ENCODE measurements around the gene OR14C36. TPM values are rescaled to one million over a fixed set of nuclear protein-coding genes. Genes with fewer than 3 reads are reported as not detected.

OR14C36 gene
- total RNA-seq, 4 donors from 2014 or later: not detected

- no peaks in the 10 kb centered on the region for H3K36me3 ChIP-seq
- no peak for TF ChIP-seq CTCF (IDR thresholded peaks at IDR 0.05)
- TF ChIP-seq POLR2A (IDR thresholded peaks at IDR 0.05): no peak
- WGBS, 2 donors: 57 to 69% methylated on average over 1 to 4 of the region's 4 CpGs
- H3K27me3 ChIP-seq: no peaks in the 10 kb centered on the region
- intact Hi-C loops (cut with DNase I): no loop called here
- no peak for DNase-seq
- no peak overlapping the region for H3K4me3 ChIP-seq
- no peaks in the 10 kb centered on the region for H3K4me1 ChIP-seq
- peaks cover 0 to 8% (median 0%) of the 10 kb centered on the region in 3 donors for H3K9me3 ChIP-seq
- H3K27ac ChIP-seq: no peak overlapping the region
These were observed 25.2 kb downstream of the OR14C36 start for GRCh38 chr1:248373761-248374160.

GRCh38 chr1:248375446-248375845 lies 26.9 kb downstream of the OR14C36 start, which contains the start of gene OR2T6:
Gene OR2T6, plus strand, starts transcription at chr1:248375746. Its CDS starts 11,863 bp downstream, at chr1:248387609.
- H3K27ac ChIP-seq: no peak within 1 kb of the TSS
- TF ChIP-seq CTCF (IDR thresholded peaks at IDR 0.05) (no peak), POLR2A (IDR thresholded peaks at IDR 0.05) (no peak)
- no peaks in the 10 kb centered on the region for H3K36me3 ChIP-seq
- intact Hi-C loops (cut with DNase I): no loop called here
- peaks cover 0 to 8% (median 0%) of the 10 kb centered on the region in 3 donors for H3K9me3 ChIP-seq
- H3K27me3 ChIP-seq: no peaks in the 10 kb centered on the region
- DNase-seq: no peak
- H3K4me1 ChIP-seq: no peaks in the 10 kb centered on the region
- no peak within 1 kb of the TSS for H3K4me3 ChIP-seq

GRCh38 chr1:248376916-248377315 lies 28.3 kb downstream of the OR14C36 start:
- Histone ChIP-seq H3K4me3 (no peak overlapping the region), H3K27me3 (no peaks in the 10 kb centered on the region), H3K27ac (no peak overlapping the region), H3K36me3 (no peaks in the 10 kb centered on the region), H3K9me3 (peaks cover 0 to 8% (median 0%) of the 10 kb centered on the region in 3 donors), H3K4me1 (no peaks in the 10 kb centered on the region)
- 34 to 53% methylated on average over 3 of the region's 3 CpGs for WGBS, 2 donors
- no peak for DNase-seq
- TF ChIP-seq CTCF (IDR thresholded peaks at IDR 0.05) (no peak), POLR2A (IDR thresholded peaks at IDR 0.05) (no peak)
- intact Hi-C loops (cut with DNase I): no loop called here

GRCh38 chr1:248380854-248381253 lies 32.3 kb downstream of the OR14C36 start:
- H3K27me3 ChIP-seq: no peaks in the 10 kb centered on the region
- no peaks in the 10 kb centered on the region for H3K9me3 ChIP-seq
- WGBS, 2 donors: 84 to 89% methylated on average over 3 of the region's 3 CpGs
- DNase-seq: no peak
- H3K27ac ChIP-seq: no peak overlapping the region
- intact Hi-C loops (cut with DNase I): no loop called here
- H3K36me3 ChIP-seq: no peaks in the 10 kb centered on the region
- H3K4me1 ChIP-seq: no peaks in the 10 kb centered on the region
- H3K4me3 ChIP-seq: no peak overlapping the region
- no peak for TF ChIP-seq POLR2A (IDR thresholded peaks at IDR 0.05)
- TF ChIP-seq CTCF (IDR thresholded peaks at IDR 0.05): no peak

GRCh38 chr1:248388426-248388825 lies 39.9 kb downstream of the OR14C36 start:
- Histone ChIP-seq H3K27ac (no peak overlapping the region), H3K4me3 (no peak overlapping the region), H3K4me1 (no peaks in the 10 kb centered on the region), H3K36me3 (no peaks in the 10 kb centered on the region), H3K27me3 (no peaks in the 10 kb centered on the region), H3K9me3 (no peaks in the 10 kb centered on the region)
- TF ChIP-seq POLR2A (IDR thresholded peaks at IDR 0.05) (no peak), CTCF (IDR thresholded peaks at IDR 0.05) (no peak)
- WGBS, 2 donors: 52 to 60% methylated on average over 2 of the region's 2 CpGs
- no peak for DNase-seq
- intact Hi-C loops (cut with DNase I): no loop called here
